Upper lobe of left lung (tissue), 6 donors: ENCODE measurements around the gene ADGRG3. TPM values are rescaled to one million over a fixed set of nuclear protein-coding genes. Genes with fewer than 3 reads are reported as not detected.
A peak's percentile ranks its signal among the peaks of the same experiment; 100 is the strongest.

Source experiments
- ATAC-seq, 2 donors: fragments of 200-7000 bp; cut with Tn5 transposase; one replicate each; pipeline ENCODE4 v1.9.1; 2022; ENCODE audit warnings: mild to moderate bottlenecking in 2 of 2, moderate library complexity in 2 of 2; ENCODE audit not compliant: low FRiP score in 2 of 2
- DNase-seq, 2 donors: peaks; one replicate each; pipeline ENCODE4 v3.0.0-alpha.2; 2019 to 2020
- H3K27ac ChIP-seq, 4 donors: fragments of 200-600 bp; sonication (generic); one replicate each; pipeline ENCODE4 v1.5.1; 2016 to 2019
- H3K27me3 ChIP-seq, 4 donors: fragments of 200-600 bp; sonication (generic); one replicate each; pipeline ENCODE4 v1.5.1; 2017 to 2019
- H3K36me3 ChIP-seq, 4 donors: fragments of 200-600 bp; sonication (generic); one replicate each; pipeline ENCODE4 v1.5.1; 2016 to 2019
- H3K4me1 ChIP-seq, 4 donors: fragments of 200-600 bp; sonication (generic); one replicate each; pipeline ENCODE4 v1.5.1; 2018 to 2019
- H3K4me3 ChIP-seq, 4 donors: fragments of 200-600 bp; sonication (generic); one replicate each; pipeline ENCODE4 v1.5.1; 2017 to 2019; ENCODE audit warnings: mild to moderate bottlenecking in 2 of 4, moderate library complexity in 1 of 4
- H3K9me3 ChIP-seq, 4 donors: fragments of 200-600 bp; sonication (generic); one replicate each; pipeline ENCODE4 v1.5.1; 2018 to 2019
- CTCF ChIP-seq, 6 experiments: fragments of 450-650 bp in 4 of 6; fragments of 200-600 bp in 2 of 6; sonication (generic) in 2 of 6; IDR thresholded peaks; one replicate each; pipeline ENCODE4 v1.5.1; 2016 to 2019; ENCODE audit warnings: antibody characterized with exemption in 6 of 6
- EP300 ChIP-seq, 4 donors: sonication (generic); formaldehyde crosslinking; IDR thresholded peaks; one replicate each; pipeline ENCODE4 v1.5.1; 2017; ENCODE audit warnings: antibody characterized with exemption in 4 of 4, control low read depth in 2 of 4
- POLR2A ChIP-seq, 4 donors: fragments of 450-650 bp; IDR thresholded peaks; one replicate each; pipeline ENCODE4 v1.5.1; 2016 to 2017; ENCODE audit warnings: antibody characterized with exemption in 4 of 4, mild to moderate bottlenecking in 2 of 4
- POLR2AphosphoS5 ChIP-seq, 2 donors: sonication (generic); formaldehyde crosslinking; IDR thresholded peaks; one replicate each; pipeline ENCODE4 v1.5.1; 2017; ENCODE audit warnings: antibody characterized with exemption in 2 of 2
- WGBS, 2 donors: methylation state at CpG; one replicate each; pipeline ENCODE4 v1.1.5; 2017 to 2018; 5-methylcytosine and 5-hydroxymethylcytosine counted together
- total RNA-seq, 6 donors: library from RNA; depleted of rRNA in 4 of 6; stranded (reverse); fragments of >200 nt in 4 of 6; gene quantifications; one replicate each; pipeline versions ENCODE4 v1.1.0 to v1.2.1, GENCODE V29; 2016 to 2021
- donor health status: DM: no; HTN: no; CAD: no; lungs with moderate emphysema.
- donor health status: DM: no; HTN: yes; CAD: no; lungs with severe emphysema.

The ADGRG3 gene
- total RNA-seq, 6 donors from 2014 or later = 3.1 to 17.2 (median 8.4) TPM

DNA sequence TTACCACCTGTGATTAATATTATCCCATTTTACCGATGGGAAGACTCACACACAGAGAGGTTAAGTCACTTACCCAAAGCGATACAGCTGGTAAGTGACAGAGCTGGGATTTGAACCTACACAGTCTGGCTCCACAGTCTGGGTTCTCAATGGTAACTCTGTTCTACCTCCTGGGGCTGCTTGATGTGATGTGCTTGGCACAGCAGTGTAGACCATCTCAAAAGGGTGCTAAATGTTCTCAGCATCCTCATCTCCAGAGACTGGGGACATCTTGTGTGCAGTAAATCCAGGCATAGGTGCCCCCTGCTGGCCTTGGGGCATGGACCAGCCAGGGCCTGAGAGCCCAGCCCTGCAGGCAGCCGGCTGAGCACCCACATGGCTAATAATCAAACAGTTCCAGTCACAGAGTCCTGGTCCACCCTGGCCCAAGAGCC lies 52.1 kb downstream of the ADGRG3 start:
- H3K9me3 ChIP-seq = no peaks in the 10 kb centered on the region
- no peak overlapping the region for H3K27ac ChIP-seq
- no peak for TF ChIP-seq EP300 (IDR thresholded peaks at IDR 0.05)
- TF ChIP-seq CTCF (IDR thresholded peaks at IDR 0.05) = peak; percentile 27 to 62 (median 54)
- TF ChIP-seq POLR2AphosphoS5 (IDR thresholded peaks at IDR 0.05) = no peak
- TF ChIP-seq POLR2A (IDR thresholded peaks at IDR 0.05) = no peak
- ATAC-seq (peak in 1 of 2 donors; percentile 57), DNase-seq (peak in 1 of 2 donors; percentile 73)
- no peaks in the 10 kb centered on the region for H3K36me3 ChIP-seq
- H3K27me3 ChIP-seq = no peaks in the 10 kb centered on the region
- H3K4me3 ChIP-seq = no peak overlapping the region
- WGBS, 2 donors = 69 to 97% methylated on average over 2 to 3 of the region's 3 CpGs
- no peaks in the 10 kb centered on the region for H3K4me1 ChIP-seq

GRCh38 chr16:57721356-57722209 lies 53.5 kb downstream of the ADGRG3 start:
- ATAC-seq (peak in 1 of 2 donors; percentile 23), DNase-seq (no peak)
- Histone ChIP-seq H3K27me3 (no peaks in the 10 kb centered on the region), H3K9me3 (no peaks in the 10 kb centered on the region), H3K4me1 (no peaks in the 10 kb centered on the region), H3K27ac (no peak overlapping the region), H3K4me3 (no peak overlapping the region), H3K36me3 (no peaks in the 10 kb centered on the region)
- 66 to 78% methylated on average over 14 to 17 of the region's 17 CpGs for WGBS, 2 donors
- no peak for TF ChIP-seq CTCF (IDR thresholded peaks at IDR 0.05)
- no peak for TF ChIP-seq POLR2AphosphoS5 (IDR thresholded peaks at IDR 0.05)
- no peak for TF ChIP-seq POLR2A (IDR thresholded peaks at IDR 0.05)
- TF ChIP-seq EP300 (IDR thresholded peaks at IDR 0.05) = no peak

DNA sequence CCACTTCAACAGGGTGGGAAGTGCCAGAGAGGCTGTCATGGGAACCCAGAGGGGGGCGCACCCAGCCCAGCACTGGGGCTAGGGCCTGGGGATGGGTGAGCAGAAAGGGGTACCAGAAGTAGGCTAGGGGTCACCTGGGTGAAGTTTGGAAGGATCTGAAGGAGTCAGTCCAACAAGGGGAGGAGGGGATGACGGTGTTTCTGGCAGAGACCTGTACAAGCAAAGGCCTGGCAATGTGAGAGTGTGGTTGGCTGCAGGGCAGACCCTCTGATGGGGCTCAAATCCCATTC lies 54.0 kb downstream of the ADGRG3 start:
- Histone ChIP-seq H3K27ac (no peak overlapping the region), H3K4me3 (no peak overlapping the region), H3K36me3 (no peaks in the 10 kb centered on the region), H3K9me3 (no peaks in the 10 kb centered on the region), H3K27me3 (no peaks in the 10 kb centered on the region), H3K4me1 (no peaks in the 10 kb centered on the region)
- ATAC-seq (no peak), DNase-seq (no peak)
- WGBS, 2 donors = 82 to 100% methylated on average over 1 to 2 of the region's 2 CpGs
- TF ChIP-seq EP300 (IDR thresholded peaks at IDR 0.05) = no peak
- no peak for TF ChIP-seq POLR2AphosphoS5 (IDR thresholded peaks at IDR 0.05)
- TF ChIP-seq CTCF (IDR thresholded peaks at IDR 0.05) = no peak
- no peak for TF ChIP-seq POLR2A (IDR thresholded peaks at IDR 0.05)

DNA sequence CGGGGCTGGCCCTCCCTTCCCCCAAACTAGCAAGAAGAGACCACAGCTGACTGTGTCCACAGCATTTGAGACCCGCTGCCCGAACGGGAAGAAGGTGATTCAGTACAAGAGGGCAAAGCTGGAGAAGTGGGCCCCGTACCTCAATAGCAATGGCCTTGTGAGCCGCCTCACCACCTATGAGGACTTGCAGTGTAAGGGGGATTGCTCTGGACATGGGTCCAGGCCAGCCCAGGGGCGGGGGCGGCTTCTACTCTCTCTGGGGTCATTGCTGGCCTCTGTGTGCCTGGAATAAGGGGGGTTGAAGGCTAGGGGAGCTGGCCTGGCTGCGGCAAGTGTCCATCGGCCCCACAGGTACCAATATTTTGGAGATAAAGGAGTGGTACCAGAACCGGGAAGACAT lies 54.5 kb downstream of the ADGRG3 start:
- no peaks in the 10 kb centered on the region for H3K27me3 ChIP-seq
- TF ChIP-seq POLR2AphosphoS5 (IDR thresholded peaks at IDR 0.05) (no peak), EP300 (IDR thresholded peaks at IDR 0.05) (no peak), POLR2A (IDR thresholded peaks at IDR 0.05) (no peak), CTCF (IDR thresholded peaks at IDR 0.05) (no peak)
- ATAC-seq (no peak), DNase-seq (no peak)
- no peaks in the 10 kb centered on the region for H3K4me1 ChIP-seq
- H3K36me3 ChIP-seq = no peaks in the 10 kb centered on the region
- WGBS, 2 donors = 77 to 82% methylated on average over 9 to 10 of the region's 11 CpGs
- no peak overlapping the region for H3K4me3 ChIP-seq
- no peak overlapping the region for H3K27ac ChIP-seq
- H3K9me3 ChIP-seq = no peaks in the 10 kb centered on the region

- no peaks in the 10 kb centered on the region for H3K4me1 ChIP-seq
- WGBS, 2 donors = 63 to 82% methylated on average over 4 to 7 of the region's 7 CpGs
- H3K4me3 ChIP-seq = no peak overlapping the region
- ATAC-seq = no peak
- no peak for TF ChIP-seq EP300 (IDR thresholded peaks at IDR 0.05)
- TF ChIP-seq POLR2AphosphoS5 (IDR thresholded peaks at IDR 0.05) = no peak
- TF ChIP-seq CTCF (IDR thresholded peaks at IDR 0.05) = no peak
- TF ChIP-seq POLR2A (IDR thresholded peaks at IDR 0.05) = no peak
- no peaks in the 10 kb centered on the region for H3K27me3 ChIP-seq
- H3K9me3 ChIP-seq = no peaks in the 10 kb centered on the region
- no peak overlapping the region for H3K27ac ChIP-seq
- no peak for DNase-seq
- H3K36me3 ChIP-seq = no peaks in the 10 kb centered on the region
Measured at GRCh38 chr16:57723170-57723569, 55.1 kb downstream of the ADGRG3 start.
